Measurements from ENCODE around the gene WLS. TPM values are rescaled to one million over a fixed set of nuclear protein-coding genes. Genes with fewer than 3 reads are reported as not detected.

The WLS gene
- total RNA-seq, 1 donor from 2014 or later, result 99.6 TPM

GRCh38 chr1:68223687-68224086 lies 8.6 kb downstream of the WLS start:
- TF ChIP-seq, protein P1, sequence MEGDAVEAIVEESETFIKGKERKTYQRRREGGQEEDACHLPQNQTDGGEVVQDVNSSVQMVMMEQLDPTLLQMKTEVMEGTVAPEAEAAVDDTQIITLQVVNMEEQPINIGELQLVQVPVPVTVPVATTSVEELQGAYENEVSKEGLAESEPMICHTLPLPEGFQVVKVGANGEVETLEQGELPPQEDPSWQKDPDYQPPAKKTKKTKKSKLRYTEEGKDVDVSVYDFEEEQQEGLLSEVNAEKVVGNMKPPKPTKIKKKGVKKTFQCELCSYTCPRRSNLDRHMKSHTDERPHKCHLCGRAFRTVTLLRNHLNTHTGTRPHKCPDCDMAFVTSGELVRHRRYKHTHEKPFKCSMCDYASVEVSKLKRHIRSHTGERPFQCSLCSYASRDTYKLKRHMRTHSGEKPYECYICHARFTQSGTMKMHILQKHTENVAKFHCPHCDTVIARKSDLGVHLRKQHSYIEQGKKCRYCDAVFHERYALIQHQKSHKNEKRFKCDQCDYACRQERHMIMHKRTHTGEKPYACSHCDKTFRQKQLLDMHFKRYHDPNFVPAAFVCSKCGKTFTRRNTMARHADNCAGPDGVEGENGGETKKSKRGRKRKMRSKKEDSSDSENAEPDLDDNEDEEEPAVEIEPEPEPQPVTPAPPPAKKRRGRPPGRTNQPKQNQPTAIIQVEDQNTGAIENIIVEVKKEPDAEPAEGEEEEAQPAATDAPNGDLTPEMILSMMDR (IDR thresholded peaks at IDR 0.05; ENCODE audit: unreplicated experiment), result no peak
- H3K27ac Mint-ChIP-seq (ENCODE audit: unreplicated experiment), result no peak overlapping the region

GRCh38 chr1:68221980-68222373 lies 10.3 kb downstream of the WLS start:
- Mint-ChIP-seq H3K4me3 (ENCODE audit: unreplicated experiment) (no peak overlapping the region), H3K36me3 (ENCODE audit: low read depth, unreplicated experiment) (no peaks in the 10 kb centered on the region), H3K9me3 (ENCODE audit: unreplicated experiment) (no peaks in the 10 kb centered on the region), H3K4me1 (ENCODE audit: unreplicated experiment) (peaks cover 28% of the 10 kb centered on the region), H3K27ac (ENCODE audit: unreplicated experiment) (no peak overlapping the region), H3K27me3 (ENCODE audit: unreplicated experiment) (no peaks in the 10 kb centered on the region)
- no peak for DNase-seq (ENCODE audit: low spot score)
- TF ChIP-seq, protein P1 (IDR thresholded peaks at IDR 0.05; ENCODE audit: unreplicated experiment), result no peak

More at GRCh38 chr1:68223687-68224086, 8.6 kb downstream of the WLS start:
- Mint-ChIP-seq H3K9me3 (ENCODE audit: unreplicated experiment) (no peaks in the 10 kb centered on the region), H3K27me3 (ENCODE audit: unreplicated experiment) (no peaks in the 10 kb centered on the region), H3K4me3 (ENCODE audit: unreplicated experiment) (no peak overlapping the region), H3K36me3 (ENCODE audit: low read depth, unreplicated experiment) (no peaks in the 10 kb centered on the region), H3K4me1 (ENCODE audit: unreplicated experiment) (peaks cover 25% of the 10 kb centered on the region)
- DNase-seq (ENCODE audit: low spot score), result no peak

- Mint-ChIP-seq H3K36me3 (ENCODE audit: low read depth, unreplicated experiment) (no peaks in the 10 kb centered on the region), H3K4me3 (ENCODE audit: unreplicated experiment) (no peak overlapping the region), H3K27ac (ENCODE audit: unreplicated experiment) (no peak overlapping the region), H3K27me3 (ENCODE audit: unreplicated experiment) (no peaks in the 10 kb centered on the region), H3K9me3 (ENCODE audit: unreplicated experiment) (no peaks in the 10 kb centered on the region), H3K4me1 (ENCODE audit: unreplicated experiment) (peaks cover 23% of the 10 kb centered on the region)
- no peak for DNase-seq (ENCODE audit: low spot score)
- TF ChIP-seq, protein P1 (IDR thresholded peaks at IDR 0.05; ENCODE audit: unreplicated experiment), result no peak
Measured at GRCh38 chr1:68221001-68221979, 11.0 kb downstream of the WLS start.

DNA sequence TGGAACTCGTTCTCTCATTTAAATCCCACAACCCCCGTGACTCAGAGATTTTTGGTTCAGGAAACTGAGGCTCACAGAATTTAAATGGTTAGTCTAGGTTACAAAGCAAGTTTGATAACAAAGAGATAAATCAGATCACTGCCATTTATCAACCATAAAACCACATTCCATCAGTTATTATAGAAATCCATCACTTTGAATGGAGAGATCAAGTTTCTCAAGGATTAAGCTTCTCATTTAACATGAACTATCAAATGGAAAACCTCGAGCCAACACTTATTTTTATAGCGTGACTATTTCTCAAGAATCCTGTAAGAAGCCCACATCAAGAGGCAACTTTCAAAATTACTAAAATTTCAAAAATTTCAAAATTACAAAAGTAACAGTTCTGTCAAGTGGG lies 11.9 kb downstream of the WLS start:
- Mint-ChIP-seq H3K4me1 (ENCODE audit: unreplicated experiment) (peaks cover 23% of the 10 kb centered on the region), H3K9me3 (ENCODE audit: unreplicated experiment) (no peaks in the 10 kb centered on the region), H3K27ac (ENCODE audit: unreplicated experiment) (no peak overlapping the region), H3K4me3 (ENCODE audit: unreplicated experiment) (no peak overlapping the region), H3K36me3 (ENCODE audit: low read depth, unreplicated experiment) (no peaks in the 10 kb centered on the region), H3K27me3 (ENCODE audit: unreplicated experiment) (no peaks in the 10 kb centered on the region)
- TF ChIP-seq, protein P1 (IDR thresholded peaks at IDR 0.05; ENCODE audit: unreplicated experiment), result no peak
- DNase-seq (ENCODE audit: low spot score), result no peak

DNA sequence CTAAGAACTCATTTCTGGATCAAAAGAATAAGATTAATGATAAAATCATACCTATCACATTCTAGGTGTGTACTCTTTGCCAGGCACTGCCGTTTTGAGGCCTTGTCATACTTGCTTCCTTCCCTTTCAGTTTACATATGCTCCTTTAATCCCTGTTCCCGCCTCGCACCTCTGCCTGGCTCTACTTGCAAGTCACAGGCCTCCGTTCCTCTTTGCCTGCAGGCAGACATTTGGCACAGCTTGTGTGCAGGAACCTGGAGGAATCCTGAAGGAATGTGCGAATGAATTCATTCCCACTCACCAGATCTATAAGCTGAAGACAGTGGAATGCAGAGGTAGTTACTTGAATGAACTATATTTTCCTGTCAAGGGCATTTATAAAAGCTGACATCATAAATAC lies 13.8 kb downstream of the WLS start:
- Mint-ChIP-seq H3K36me3 (ENCODE audit: low read depth, unreplicated experiment) (no peaks in the 10 kb centered on the region), H3K9me3 (ENCODE audit: unreplicated experiment) (no peaks in the 10 kb centered on the region), H3K27ac (ENCODE audit: unreplicated experiment) (no peak overlapping the region), H3K4me3 (ENCODE audit: unreplicated experiment) (no peak overlapping the region), H3K4me1 (ENCODE audit: unreplicated experiment) (peaks cover 22% of the 10 kb centered on the region), H3K27me3 (ENCODE audit: unreplicated experiment) (no peaks in the 10 kb centered on the region)
- TF ChIP-seq, protein P1 (IDR thresholded peaks at IDR 0.05; ENCODE audit: unreplicated experiment), result no peak
- no peak for DNase-seq (ENCODE audit: low spot score)

Measured in endothelial cell (in vitro differentiated cells).